Activated CD4-positive, alpha-beta T cell treated with anti-CD3 and anti-CD28 coated beads for 36 hours (primary cell): Measurements from ENCODE around the gene HSD3B2. TPM values are rescaled to one million over a fixed set of nuclear protein-coding genes. Genes with fewer than 3 reads are reported as not detected.
A peak's percentile ranks its signal among the peaks of the same experiment; 100 is the strongest.

Source experiments
- ATAC-seq: fragments of 200-7000 bp; cut with Tn5 transposase; one replicate; pipeline ENCODE4 v1.10.0; 2021; ENCODE audit warnings: mild to moderate bottlenecking, moderate library complexity
- CTCF ChIA-PET: fragments of 350-600 bp; sonication (Branson Sonifier 250); formaldehyde crosslinking; loops from one replicate; lab custom pipeline; 2021; ENCODE audit warnings: antibody characterized with exemption; lab: Charles Lee
- POLR2A ChIA-PET: fragments of 350-600 bp; sonication (Branson Sonifier 250); formaldehyde crosslinking; loops from one replicate; lab custom pipeline; 2021; ENCODE audit warnings: antibody characterized with exemption, inconsistent platforms; lab: Charles Lee
- DNase-seq: peaks from one replicate; pipeline ENCODE4 v3.0.0-alpha.2; 2020
- H3K27ac Mint-ChIP-seq: one replicate; pipeline ENCODE4 v1.8.0; 2021; ENCODE audit warnings: mixed read lengths
- H3K27me3 Mint-ChIP-seq: one replicate; pipeline ENCODE4 v1.8.0; 2021; ENCODE audit warnings: mixed read lengths
- H3K36me3 Mint-ChIP-seq: one replicate; pipeline ENCODE4 v1.8.0; 2021; ENCODE audit warnings: low read depth, mixed read lengths
- H3K4me1 Mint-ChIP-seq: one replicate; pipeline ENCODE4 v1.8.0; 2021; ENCODE audit warnings: mixed read lengths
- H3K4me3 Mint-ChIP-seq: one replicate; pipeline ENCODE4 v1.8.0; 2021; ENCODE audit warnings: mild to moderate bottlenecking, moderate library complexity, mixed read lengths
- H3K9me3 Mint-ChIP-seq: one replicate; pipeline ENCODE4 v1.8.0; 2021; ENCODE audit warnings: low read depth, mixed read lengths
- intact Hi-C, 2 experiments: fragments of 100-400 bp; cut with DNase I in 1 of 2; cut with micrococcal nuclease in 1 of 2; formaldehyde crosslinking; loops; one replicate each; pipeline versions ENCODE4 v1.14.2 to v1.15.1; 2022 to 2024; cut with DNase I, micrococcal nuclease
- total RNA-seq, 2 experiments: library from RNA; stranded (reverse); gene quantifications; one replicate each; pipeline ENCODE4 v1.2.3, GENCODE V29; 2021

The HSD3B2 gene
- total RNA-seq, 2 experiments from 2014 or later: not detected

DNA sequence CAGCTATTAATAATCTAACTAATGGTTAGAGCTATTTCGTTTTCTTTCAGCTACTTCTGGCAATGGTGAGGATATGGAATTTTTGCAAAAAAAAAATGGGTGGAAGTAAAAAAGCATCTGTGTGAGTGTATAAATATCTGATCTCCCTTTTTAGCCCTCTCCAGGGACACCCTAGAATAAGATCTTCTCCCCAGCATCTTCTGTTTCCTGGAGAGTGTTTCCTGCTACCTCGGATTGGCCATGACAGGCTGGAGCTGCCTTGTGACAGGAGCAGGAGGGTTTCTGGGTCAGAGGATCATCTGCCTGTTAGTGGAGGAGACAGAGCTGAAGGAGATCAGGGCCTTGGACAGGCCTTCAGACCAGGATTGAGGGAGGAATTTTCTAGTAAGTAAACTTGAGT is 23.8 kb downstream of the HSD3B2 start:
- ChIA-PET POLR2A (no interaction called here), CTCF (no interaction called here)
- no peaks in the 10 kb centered on the region for H3K36me3 Mint-ChIP-seq
- H3K27ac Mint-ChIP-seq: no peak overlapping the region
- ATAC-seq (no peak), DNase-seq (no peak)
- intact Hi-C loops: no loop called here
- H3K27me3 Mint-ChIP-seq: peaks cover 10% of the 10 kb centered on the region
- H3K9me3 Mint-ChIP-seq: peaks cover 1% of the 10 kb centered on the region
- H3K4me3 Mint-ChIP-seq: no peak overlapping the region
- H3K4me1 Mint-ChIP-seq: no peaks in the 10 kb centered on the region

DNA sequence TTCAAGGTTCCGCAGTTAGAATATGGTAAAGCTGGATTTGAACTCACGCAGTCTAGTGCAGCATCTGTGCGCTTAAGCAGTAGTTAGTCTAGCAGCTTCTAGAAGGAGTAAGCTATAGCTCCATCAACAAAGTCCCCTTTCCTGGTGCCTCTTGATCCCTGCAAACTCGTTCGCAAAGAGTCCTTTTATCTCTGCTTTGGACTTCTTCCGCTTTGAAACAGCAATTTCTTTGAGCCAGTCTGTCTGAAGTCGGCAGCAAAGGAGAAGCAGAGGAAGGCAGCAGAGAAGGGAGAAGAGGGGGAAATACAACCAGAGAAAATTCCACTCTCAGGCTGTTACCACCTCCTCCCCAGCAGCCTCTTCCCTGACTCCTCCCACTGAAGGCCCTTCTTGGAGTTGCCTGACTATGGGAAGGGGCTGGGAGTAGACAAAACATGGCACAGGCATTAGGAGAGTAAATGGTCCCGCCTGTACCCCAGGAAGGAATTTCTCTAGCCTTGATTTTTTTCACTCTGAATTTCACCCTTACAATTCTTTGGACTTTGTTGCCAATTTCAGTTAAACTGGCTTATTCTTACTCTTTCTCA is 25.9 kb downstream of the HSD3B2 start:
- H3K9me3 Mint-ChIP-seq: peaks cover 1% of the 10 kb centered on the region
- CTCF ChIA-PET: no interaction called here
- no peak overlapping the region for H3K4me3 Mint-ChIP-seq

DNA sequence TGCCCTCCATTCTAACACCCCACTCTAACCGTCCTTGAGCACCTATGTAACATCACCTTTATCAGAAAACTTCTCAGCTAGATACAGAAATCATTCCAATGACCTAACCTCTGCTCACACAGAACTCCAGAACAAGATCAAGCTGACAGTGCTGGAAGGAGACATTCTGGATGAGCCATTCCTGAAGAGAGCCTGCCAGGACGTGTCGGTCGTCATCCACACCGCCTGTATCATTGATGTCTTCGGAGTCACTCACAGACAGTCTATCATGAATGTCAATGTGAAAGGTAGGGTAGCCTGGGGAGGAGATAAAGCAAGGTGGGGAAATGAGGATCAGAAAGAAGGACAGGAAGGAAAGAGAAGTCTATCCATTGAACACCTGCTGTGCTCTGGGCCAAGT is 27.8 kb downstream of the HSD3B2 start:
- ATAC-seq (no peak), DNase-seq (no peak)
- intact Hi-C loops: no loop called here
- Mint-ChIP-seq H3K27ac (no peak overlapping the region), H3K4me3 (no peak overlapping the region), H3K36me3 (no peaks in the 10 kb centered on the region), H3K9me3 (peaks cover 1% of the 10 kb centered on the region), H3K4me1 (no peaks in the 10 kb centered on the region), H3K27me3 (peaks cover 12% of the 10 kb centered on the region)
- ChIA-PET CTCF (no interaction called here), POLR2A (no interaction called here)

More for the DNA sequence above, 25.9 kb downstream of the HSD3B2 start:
- ATAC-seq (no peak), DNase-seq (no peak)
- intact Hi-C loops: no loop called here
- Mint-ChIP-seq H3K27me3 (peaks cover 12% of the 10 kb centered on the region), H3K4me1 (no peaks in the 10 kb centered on the region), H3K27ac (no peak overlapping the region), H3K36me3 (no peaks in the 10 kb centered on the region)
- POLR2A ChIA-PET: no interaction called here

DNA sequence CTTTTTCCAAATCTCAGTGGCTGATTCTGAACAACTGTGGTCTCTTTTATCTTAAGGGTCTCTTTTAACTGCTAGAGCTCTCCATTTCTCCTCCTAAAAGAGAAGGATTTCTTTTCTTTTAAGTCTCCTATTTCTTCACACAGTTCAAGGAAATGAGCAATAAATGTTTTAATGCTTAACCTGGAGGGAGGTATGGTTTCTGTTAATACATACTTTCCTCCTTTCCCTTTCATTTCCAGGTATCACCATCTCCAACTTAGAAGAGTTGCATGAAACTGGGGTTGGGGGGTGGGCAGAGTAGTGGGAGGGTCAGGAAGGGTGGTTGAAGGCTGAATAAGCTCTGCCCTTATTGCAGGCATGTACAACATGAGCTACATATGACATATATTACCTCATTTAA is 31.4 kb downstream of the HSD3B2 start:
- intact Hi-C loops: no loop called here
- H3K4me3 Mint-ChIP-seq: no peak overlapping the region

DNA sequence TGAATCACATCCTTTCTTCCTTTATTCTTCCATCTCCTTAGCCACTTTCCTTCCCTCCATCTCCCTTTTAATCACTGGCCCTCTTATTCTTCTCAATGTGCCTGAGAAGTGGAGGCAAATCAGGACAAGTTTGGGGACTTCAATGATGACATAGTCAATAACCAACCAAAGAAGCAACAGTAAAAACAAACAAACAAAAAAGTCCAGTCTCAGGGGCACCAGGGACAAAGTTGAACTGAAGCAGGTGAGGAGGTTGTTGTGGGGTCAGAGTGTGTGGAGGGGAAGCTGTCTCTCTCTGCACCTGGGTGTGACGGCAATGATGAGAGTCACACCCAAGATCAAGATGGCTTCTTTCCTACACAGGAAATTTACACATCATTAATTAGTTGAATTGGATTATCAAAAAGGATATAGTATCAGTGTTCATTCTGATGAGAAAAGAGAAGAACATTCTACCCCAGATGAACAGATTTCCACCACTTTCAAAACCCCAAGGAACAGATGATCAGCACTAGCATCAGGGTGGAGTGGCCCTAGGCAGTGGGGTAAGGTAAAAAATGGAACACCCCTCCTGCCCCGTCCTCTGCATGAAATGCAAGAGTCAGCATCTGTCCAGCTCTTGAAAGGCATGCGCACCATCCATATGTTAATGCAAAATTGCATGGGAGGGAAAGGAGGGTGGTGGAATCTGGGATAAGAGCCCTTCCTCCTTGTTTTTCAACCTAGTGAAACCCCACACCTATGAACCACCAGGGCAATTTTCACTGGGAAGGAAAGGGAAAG is 32.6 kb downstream of the HSD3B2 start:
- Mint-ChIP-seq H3K4me1 (no peaks in the 10 kb centered on the region), H3K27ac (no peak overlapping the region), H3K36me3 (no peaks in the 10 kb centered on the region), H3K4me3 (no peak overlapping the region), H3K9me3 (no peaks in the 10 kb centered on the region), H3K27me3 (peaks cover 7% of the 10 kb centered on the region)
- ChIA-PET CTCF (interaction anchor here (1.5 kb wide), 1 partner anchor 25 kb away, joined by 3 read pairs; no protein-coding TSS in a partner anchor), POLR2A (no interaction called here)
- ATAC-seq (no peak), DNase-seq (no peak)
- intact Hi-C loops: no loop called here

More for the DNA sequence above, 31.4 kb downstream of the HSD3B2 start:
- Mint-ChIP-seq H3K27me3 (peaks cover 9% of the 10 kb centered on the region), H3K4me1 (no peaks in the 10 kb centered on the region), H3K27ac (no peak overlapping the region), H3K9me3 (no peaks in the 10 kb centered on the region), H3K36me3 (no peaks in the 10 kb centered on the region)
- DNase-seq (no peak), ATAC-seq (no peak)
- CTCF ChIA-PET: no interaction called here
- POLR2A ChIA-PET: no interaction called here

DNA sequence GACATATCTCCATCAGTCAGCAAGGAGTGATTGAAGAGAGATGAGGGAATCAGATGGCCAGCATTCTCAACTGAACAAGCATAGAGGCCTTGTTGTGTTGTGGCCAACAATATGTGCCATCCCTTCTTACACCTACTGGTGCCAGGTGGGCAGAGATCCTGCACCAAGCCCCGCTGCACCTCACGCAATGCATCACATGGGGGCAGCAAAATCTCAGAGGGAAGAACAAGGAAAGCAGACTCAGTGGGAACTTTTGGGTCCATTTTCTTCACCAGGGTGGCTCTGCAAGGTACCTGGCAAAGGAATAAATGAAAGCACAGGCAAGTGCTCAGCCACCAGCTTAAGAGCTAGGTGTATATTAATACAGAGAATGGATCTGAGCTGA is 33.2 kb downstream of the HSD3B2 start:
- Mint-ChIP-seq H3K4me1 (peaks cover 3% of the 10 kb centered on the region), H3K4me3 (no peak overlapping the region), H3K27ac (no peak overlapping the region), H3K9me3 (no peaks in the 10 kb centered on the region), H3K36me3 (no peaks in the 10 kb centered on the region), H3K27me3 (peaks cover 3% of the 10 kb centered on the region)
- ATAC-seq (no peak), DNase-seq (peak; percentile 8)
- intact Hi-C loops: no loop called here
- ChIA-PET POLR2A (no interaction called here), CTCF (interaction anchor here (1.5 kb wide), 1 partner anchor 24 kb away, joined by 3 read pairs; no protein-coding TSS in a partner anchor)

DNA sequence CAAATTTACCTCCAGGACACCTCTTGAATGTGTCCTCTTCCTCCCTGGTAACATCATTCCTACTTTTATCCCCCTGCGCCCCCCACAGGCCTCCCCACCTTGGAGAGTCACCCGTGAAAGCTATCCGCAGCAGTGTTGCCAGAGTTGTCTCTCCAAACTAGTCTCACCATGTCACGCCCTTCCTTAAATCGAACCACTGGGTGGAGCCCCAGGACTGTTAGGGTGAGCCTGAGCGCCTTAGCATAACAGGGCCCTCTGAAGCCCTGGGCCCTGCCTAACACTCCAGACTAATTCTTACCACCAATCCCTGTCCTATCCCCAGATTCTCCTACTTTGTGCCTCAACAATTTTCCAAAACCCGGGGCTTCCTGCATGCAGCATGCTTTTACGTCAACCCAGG is 35.0 kb downstream of the HSD3B2 start:
- no peak overlapping the region for H3K4me3 Mint-ChIP-seq
- DNase-seq (peak; percentile 7), ATAC-seq (no peak)
- peaks cover 3% of the 10 kb centered on the region for H3K4me1 Mint-ChIP-seq
- ChIA-PET POLR2A (no interaction called here), CTCF (no interaction called here)
- H3K9me3 Mint-ChIP-seq: no peaks in the 10 kb centered on the region
- H3K27me3 Mint-ChIP-seq: peaks cover under 1% of the 10 kb centered on the region
- H3K27ac Mint-ChIP-seq: no peak overlapping the region
- no peaks in the 10 kb centered on the region for H3K36me3 Mint-ChIP-seq
- intact Hi-C loops: no loop called here

DNA sequence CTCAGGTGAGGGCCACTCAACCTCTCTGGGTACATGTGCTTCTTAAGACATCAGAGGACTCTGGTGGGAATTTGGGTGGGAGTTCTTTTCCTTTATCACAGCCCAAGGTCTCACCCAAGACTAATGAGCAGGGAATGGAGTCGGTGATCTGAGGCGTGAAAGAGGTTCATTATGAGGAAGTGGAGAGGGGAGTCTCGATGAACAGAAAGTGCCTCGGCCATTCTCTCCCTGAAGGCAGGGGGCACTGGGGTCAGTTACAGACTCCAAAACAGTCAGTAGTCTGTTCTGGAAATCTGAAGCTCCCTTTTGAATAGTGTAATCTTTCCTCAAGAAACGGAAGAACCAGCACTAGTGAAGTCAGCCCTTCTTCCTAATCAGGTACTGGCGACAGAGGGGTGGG is 36.2 kb downstream of the HSD3B2 start:
- intact Hi-C loops: no loop called here
- no peaks in the 10 kb centered on the region for H3K27me3 Mint-ChIP-seq
- peaks cover 3% of the 10 kb centered on the region for H3K4me1 Mint-ChIP-seq
- ATAC-seq (no peak), DNase-seq (no peak)
- no peak overlapping the region for H3K27ac Mint-ChIP-seq
- no peaks in the 10 kb centered on the region for H3K36me3 Mint-ChIP-seq
- no peak overlapping the region for H3K4me3 Mint-ChIP-seq
- ChIA-PET POLR2A (no interaction called here), CTCF (no interaction called here)
- no peaks in the 10 kb centered on the region for H3K9me3 Mint-ChIP-seq

DNA sequence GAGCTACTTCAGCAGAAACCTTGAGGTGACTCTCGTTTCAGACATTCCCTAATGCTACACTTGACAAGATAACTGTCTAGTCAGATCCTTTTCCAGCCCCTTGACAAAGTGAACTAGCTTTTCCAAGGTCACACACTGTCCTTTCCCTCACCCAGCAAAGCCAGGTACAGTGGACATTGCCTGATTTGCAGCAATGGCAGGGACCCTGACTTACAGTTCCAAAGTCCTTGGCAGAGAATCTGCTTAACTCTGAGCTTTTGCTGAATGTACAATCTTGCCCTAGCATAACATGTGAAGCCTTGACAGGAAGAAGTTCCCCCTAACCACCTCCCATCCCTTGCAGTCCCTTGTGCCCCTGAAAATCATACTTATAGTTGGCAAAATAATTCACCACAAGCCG is 37.1 kb downstream of the HSD3B2 start:
- DNase-seq (no peak), ATAC-seq (no peak)
- H3K27me3 Mint-ChIP-seq: no peaks in the 10 kb centered on the region
- POLR2A ChIA-PET: no interaction called here
- H3K36me3 Mint-ChIP-seq: no peaks in the 10 kb centered on the region
- no peaks in the 10 kb centered on the region for H3K9me3 Mint-ChIP-seq
- H3K4me3 Mint-ChIP-seq: no peak overlapping the region
- H3K4me1 Mint-ChIP-seq: peaks cover 3% of the 10 kb centered on the region
- H3K27ac Mint-ChIP-seq: no peak overlapping the region
- intact Hi-C loops: no loop called here
- CTCF ChIA-PET: no interaction called here

DNA sequence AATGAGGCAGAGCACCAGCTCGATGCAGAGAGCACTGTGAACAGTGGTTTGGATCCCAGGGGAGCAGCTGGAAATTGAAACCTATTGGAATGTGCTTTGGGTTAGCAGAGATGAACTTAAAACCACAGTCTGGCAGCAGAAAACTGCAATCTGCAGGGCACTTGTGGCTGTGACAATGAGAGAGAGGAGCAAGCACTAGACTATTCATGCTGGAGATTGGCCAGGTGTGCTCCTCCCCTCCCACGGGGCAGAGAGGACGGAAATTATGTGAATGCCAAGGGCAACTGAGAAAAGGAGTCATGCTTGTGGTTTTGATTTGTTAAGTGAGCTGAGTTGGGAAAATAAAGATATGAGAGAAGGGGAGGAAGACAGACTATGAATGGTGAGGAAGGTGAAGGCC is 38.1 kb downstream of the HSD3B2 start:
- Mint-ChIP-seq H3K9me3 (no peaks in the 10 kb centered on the region), H3K36me3 (no peaks in the 10 kb centered on the region), H3K27ac (no peak overlapping the region), H3K4me3 (no peak overlapping the region), H3K4me1 (peaks cover 3% of the 10 kb centered on the region), H3K27me3 (no peaks in the 10 kb centered on the region)
- peak; percentile 55 for DNase-seq
- ATAC-seq: peak; percentile 30
- ChIA-PET POLR2A (no interaction called here), CTCF (no interaction called here)
- intact Hi-C loops: no loop called here

DNA sequence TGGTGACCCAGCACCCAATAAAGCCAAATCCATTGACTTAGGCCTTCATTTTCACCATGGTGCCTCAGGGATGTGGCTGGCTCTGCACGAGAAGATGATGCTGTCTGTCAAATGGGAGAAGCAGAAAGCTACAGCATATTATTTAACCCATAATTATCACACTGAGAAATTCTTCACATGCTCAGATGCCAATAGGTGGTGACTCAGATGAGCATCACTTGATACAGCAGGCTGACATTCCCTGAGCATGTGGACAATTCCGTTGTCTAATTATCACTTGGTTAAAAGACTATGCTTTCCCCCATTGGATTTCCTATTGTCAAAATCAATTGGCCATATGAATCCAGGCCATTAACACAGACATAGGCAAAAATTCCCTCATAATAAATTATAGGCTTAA is 48.0 kb downstream of the HSD3B2 start:
- Mint-ChIP-seq H3K9me3 (no peaks in the 10 kb centered on the region), H3K27ac (no peak overlapping the region)
- CTCF ChIA-PET: no interaction called here

DNA sequence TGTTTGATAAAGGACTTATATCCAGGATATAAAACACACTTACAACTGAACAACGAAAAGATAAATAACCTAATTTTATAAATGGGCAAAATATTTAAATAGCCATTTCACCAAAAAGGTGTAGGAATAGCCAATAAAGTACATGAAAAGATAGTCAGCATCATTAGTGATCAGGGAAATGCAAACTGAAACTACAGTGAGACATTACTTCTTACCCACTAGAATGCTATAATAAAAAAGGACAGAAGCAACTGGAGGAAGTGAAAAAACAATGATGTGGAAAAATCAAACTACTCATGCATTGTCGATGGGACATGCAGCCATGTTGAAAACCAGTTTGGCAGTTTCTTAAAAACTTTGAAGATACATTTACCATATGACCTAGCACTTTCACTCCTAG is 48.6 kb downstream of the HSD3B2 start:
- no peaks in the 10 kb centered on the region for H3K36me3 Mint-ChIP-seq
- ATAC-seq: no peak
- no peaks in the 10 kb centered on the region for H3K4me1 Mint-ChIP-seq
- H3K4me3 Mint-ChIP-seq: no peak overlapping the region
- CTCF ChIA-PET: no interaction called here
- H3K27me3 Mint-ChIP-seq: peaks cover 3% of the 10 kb centered on the region
- DNase-seq: no peak
- intact Hi-C loops: no loop called here
- POLR2A ChIA-PET: no interaction called here
- H3K9me3 Mint-ChIP-seq: no peaks in the 10 kb centered on the region
- no peak overlapping the region for H3K27ac Mint-ChIP-seq

More for the DNA sequence above, 48.0 kb downstream of the HSD3B2 start:
- Mint-ChIP-seq H3K36me3 (no peaks in the 10 kb centered on the region), H3K27me3 (peaks cover 3% of the 10 kb centered on the region), H3K4me3 (no peak overlapping the region), H3K4me1 (no peaks in the 10 kb centered on the region)
- DNase-seq: no peak
- POLR2A ChIA-PET: no interaction called here
- ATAC-seq: no peak
- intact Hi-C loops: no loop called here
